Neuronal stem cell (in vitro differentiated cells): ENCODE measurements around the gene TMPRSS5.

ENCODE experiments used
- DNase-seq: peaks from one replicate; pipeline ENCODE4 v3.0.0-alpha.2; 2013; ENCODE audit warnings: low spot score
- H2AFZ ChIP-seq: one replicate; pipeline ENCODE4 v1.6.1; 2013; ENCODE audit warnings: mild to moderate bottlenecking, low read length, inconsistent platforms
- H2AK5ac ChIP-seq: 2 replicates; pipeline ENCODE4 v1.6.1; 2013; ENCODE audit warnings: low read depth, mild to moderate bottlenecking, inconsistent platforms, low read length, moderate library complexity, mixed read lengths
- H2BK120ac ChIP-seq: 2 replicates; pipeline ENCODE4 v1.6.1; 2013; ENCODE audit warnings: low read depth, mild to moderate bottlenecking, inconsistent platforms, low read length, moderate library complexity, mixed read lengths
- H2BK12ac ChIP-seq: one replicate; pipeline ENCODE4 v1.6.1; 2013; ENCODE audit warnings: low read length, inconsistent platforms
- H2BK15ac ChIP-seq: 2 replicates; pipeline ENCODE4 v1.6.1; 2013; ENCODE audit warnings: mild to moderate bottlenecking, low read length, inconsistent platforms, mixed read lengths
- H2BK5ac ChIP-seq: one replicate; pipeline ENCODE4 v1.6.1; 2013; ENCODE audit warnings: inconsistent platforms, mild to moderate bottlenecking, low read length, moderate library complexity
- H3K14ac ChIP-seq: one replicate; pipeline ENCODE4 v1.6.1; 2013; ENCODE audit warnings: low read length, inconsistent platforms
- H3K18ac ChIP-seq: 2 replicates; pipeline ENCODE4 v1.6.1; 2013; ENCODE audit warnings: low read length, inconsistent platforms
- H3K23ac ChIP-seq: 2 replicates; pipeline ENCODE4 v1.6.1; 2013; ENCODE audit warnings: low read depth, mild to moderate bottlenecking, mixed read lengths, low read length, inconsistent platforms; ENCODE audit not compliant: poor library complexity
- H3K27ac ChIP-seq: replicated peaks from 3 replicates; pipeline ENCODE4 v1.5.1; 2013; ENCODE audit warnings: low read length, inconsistent platforms
- H3K27me3 ChIP-seq, 3 experiments: 2 replicates each; pipeline ENCODE4 v1.6.1; 2013; ENCODE audit warnings: low read length in 3 of 3, mild to moderate bottlenecking in 2 of 3, inconsistent platforms in 1 of 3, low read depth in 1 of 3, mixed read lengths in 1 of 3, moderate library complexity in 1 of 3; ENCODE audit not compliant: control insufficient read depth in 3 of 3, insufficient read depth in 3 of 3
- H3K36me3 ChIP-seq, 2 donors: replicated peaks in 1 of 2; 2 replicates each; pipeline ENCODE4 v1.6.1; 2013; ENCODE audit warnings: low read length in 2 of 2; ENCODE audit not compliant: control insufficient read depth in 2 of 2, insufficient read depth in 2 of 2
- H3K4ac ChIP-seq: 2 replicates; pipeline ENCODE4 v1.6.1; 2013; ENCODE audit warnings: inconsistent platforms, mild to moderate bottlenecking, low read length, moderate library complexity
- H3K4me1 ChIP-seq, 2 donors: 1 replicate in 1 of 2; 2 replicates in 1 of 2; pipeline ENCODE4 v1.6.1; 2013; ENCODE audit warnings: low read length in 2 of 2, low read depth in 1 of 2; ENCODE audit not compliant: control insufficient read depth in 2 of 2, insufficient read depth in 1 of 2
- H3K4me2 ChIP-seq: one replicate; pipeline ENCODE4 v1.6.1; 2013; ENCODE audit warnings: mild to moderate bottlenecking, low read length, inconsistent platforms; ENCODE audit not compliant: insufficient read depth, poor library complexity, severe bottlenecking
- H3K4me3 ChIP-seq, 2 donors: 2 replicates each; pipeline ENCODE4 v1.5.1; 2013; ENCODE audit warnings: low read length in 2 of 2, mild to moderate bottlenecking in 2 of 2, inconsistent platforms in 1 of 2, moderate library complexity in 1 of 2
- H3K79me1 ChIP-seq: one replicate; pipeline ENCODE4 v1.6.1; 2013; ENCODE audit warnings: low read depth, mild to moderate bottlenecking, inconsistent platforms, low read length, moderate library complexity
- H3K9ac ChIP-seq: one replicate; pipeline ENCODE4 v1.6.1; 2013; ENCODE audit warnings: mild to moderate bottlenecking, low read depth, low read length, inconsistent platforms; ENCODE audit not compliant: poor library complexity
- H3K9me3 ChIP-seq, 2 donors: replicated peaks in 1 of 2; 2 replicates each; pipeline versions ENCODE3 to v1.6.1; 2013; ENCODE audit warnings: low read length in 2 of 2, mild to moderate bottlenecking in 2 of 2, inconsistent platforms in 1 of 2, low read depth in 1 of 2, mixed read lengths in 1 of 2, moderate library complexity in 1 of 2; ENCODE audit not compliant: control insufficient read depth in 2 of 2, insufficient read depth in 1 of 2
- H4K8ac ChIP-seq: one replicate; pipeline ENCODE4 v1.6.1; 2013; ENCODE audit warnings: low read depth, mild to moderate bottlenecking, inconsistent platforms, low read length, moderate library complexity
- H4K91ac ChIP-seq: one replicate; pipeline ENCODE4 v1.6.1; 2013; ENCODE audit warnings: low read length, low read depth, mild to moderate bottlenecking, inconsistent platforms; ENCODE audit not compliant: poor library complexity
- WGBS, 2 donors: extraction: QIAGEN DNeasy Blood & Tissue Kit; methylation state at CpG; one replicate each; pipeline ENCODE4 v1.1.7; 2013; ENCODE audit warnings: missing lambda C conversion rate in 2 of 2, mixed read lengths in 1 of 2; ENCODE audit not compliant: insufficient read length in 2 of 2, insufficient replicate concordance in 1 of 2; ENCODE audit errors: extremely low coverage in 2 of 2; 5-methylcytosine and 5-hydroxymethylcytosine counted together

TMPRSS5 gene

GRCh38 chr11:113698515-113698914 lies 7.6 kb downstream of the TMPRSS5 start:
- peak overlapping the region; percentile 68 for H3K18ac ChIP-seq
- no CpG with 5 or more reads among the region's 3 CpGs for WGBS, 2 donors

DNA sequence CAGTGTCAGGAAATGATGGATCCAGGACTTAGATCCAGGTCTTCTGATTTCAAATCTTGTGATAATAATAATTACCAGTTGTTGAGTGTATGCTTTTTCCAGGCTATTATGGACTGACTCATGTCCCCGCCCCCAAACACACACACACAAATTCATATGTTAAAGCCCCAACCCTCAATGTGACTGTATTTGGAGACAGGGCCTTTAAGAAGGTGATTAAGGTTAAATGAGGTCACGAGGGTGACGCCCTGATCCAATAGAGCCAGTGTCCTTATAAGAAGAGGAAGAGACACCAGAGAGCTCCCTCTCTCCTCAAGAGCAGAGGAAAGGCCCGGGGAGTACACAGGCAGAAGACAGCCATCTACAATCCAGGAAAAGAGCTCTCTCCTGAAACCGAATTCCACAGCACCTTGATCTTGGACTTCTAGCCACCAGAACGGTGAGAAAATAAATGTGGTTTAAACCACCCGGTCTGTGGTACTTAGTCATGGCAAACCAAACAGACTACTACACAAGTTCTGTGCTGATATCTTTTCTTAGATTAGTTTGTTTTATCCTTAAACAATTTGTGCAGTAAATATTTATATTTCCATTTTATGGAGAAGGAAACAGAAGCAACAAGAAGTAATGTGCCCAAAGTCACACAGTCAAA lies 8.2 kb downstream of the TMPRSS5 start:
- Histone ChIP-seq H3K23ac (no peak overlapping the region), H2BK12ac (no peak overlapping the region)
- WGBS, 2 donors, result no CpG with 5 or more reads among the region's 7 CpGs

More at GRCh38 chr11:113698515-113698914, 7.6 kb downstream of the TMPRSS5 start:
- no peaks in the 10 kb centered on the region for H3K27me3 ChIP-seq
- no peak for DNase-seq
- H2AFZ ChIP-seq, result no peak overlapping the region
- H2BK12ac ChIP-seq, result no peak overlapping the region
- H3K23ac ChIP-seq, result peak overlapping the region; percentile 89
- H2BK15ac ChIP-seq, result no peak overlapping the region
- no peaks in the 10 kb centered on the region for H3K79me1 ChIP-seq
- H3K4me1 ChIP-seq, result peaks cover 0 to 2% of the 10 kb centered on the region in 2 donors
- H3K4ac ChIP-seq, result no peak overlapping the region
- H3K14ac ChIP-seq, result peak overlapping the region; percentile 64
- H3K9ac ChIP-seq, result no peak overlapping the region
- H3K9me3 ChIP-seq, result no peaks in the 10 kb centered on the region
- no peak overlapping the region for H3K27ac ChIP-seq
- H4K8ac ChIP-seq, result no peak overlapping the region
- no peak overlapping the region for H3K4me2 ChIP-seq
- H2BK5ac ChIP-seq, result no peak overlapping the region
- H3K36me3 ChIP-seq, result peaks cover 3 to 5% of the 10 kb centered on the region in 2 donors
- H4K91ac ChIP-seq, result no peak overlapping the region
- H2AK5ac ChIP-seq, result no peak overlapping the region
- no peak overlapping the region for H3K4me3 ChIP-seq
- H2BK120ac ChIP-seq, result peak overlapping the region; percentile 7

GRCh38 chr11:113697111-113697510 lies 9.0 kb downstream of the TMPRSS5 start:
- H3K36me3 ChIP-seq, result peaks cover 3 to 8% of the 10 kb centered on the region in 2 donors
- H4K8ac ChIP-seq, result no peak overlapping the region
- no peak overlapping the region for H3K4me3 ChIP-seq
- H2AK5ac ChIP-seq, result no peak overlapping the region
- no peak overlapping the region for H3K14ac ChIP-seq
- no peak for DNase-seq
- no peak overlapping the region for H3K4me2 ChIP-seq
- no peak overlapping the region for H2BK12ac ChIP-seq
- H3K9me3 ChIP-seq, result peaks cover 0 to 2% of the 10 kb centered on the region in 2 donors
- no peak overlapping the region for H2AFZ ChIP-seq
- H3K27me3 ChIP-seq, result no peaks in the 10 kb centered on the region
- H3K4me1 ChIP-seq, result peaks cover 0 to 2% of the 10 kb centered on the region in 2 donors
- no peaks in the 10 kb centered on the region for H3K79me1 ChIP-seq
- no peak overlapping the region for H2BK120ac ChIP-seq
- no peak overlapping the region for H3K27ac ChIP-seq
- H3K9ac ChIP-seq, result no peak overlapping the region
- no peak overlapping the region for H2BK5ac ChIP-seq
- no peak overlapping the region for H3K4ac ChIP-seq
- no peak overlapping the region for H3K18ac ChIP-seq
- no peak overlapping the region for H3K23ac ChIP-seq
- WGBS, 2 donors, result no CpG with 5 or more reads among the region's 5 CpGs
- no peak overlapping the region for H4K91ac ChIP-seq
- H2BK15ac ChIP-seq, result no peak overlapping the region

More for the DNA sequence above, 8.2 kb downstream of the TMPRSS5 start:
- no peak overlapping the region for H2BK5ac ChIP-seq
- no peak overlapping the region for H3K18ac ChIP-seq
- DNase-seq, result no peak
- H4K8ac ChIP-seq, result no peak overlapping the region
- H3K9ac ChIP-seq, result no peak overlapping the region
- no peak overlapping the region for H2BK120ac ChIP-seq
- H2AK5ac ChIP-seq, result no peak overlapping the region
- no peak overlapping the region for H3K4me2 ChIP-seq
- H3K4me1 ChIP-seq, result peaks cover 0 to 2% of the 10 kb centered on the region in 2 donors
- H4K91ac ChIP-seq, result no peak overlapping the region
- H3K14ac ChIP-seq, result no peak overlapping the region
- no peak overlapping the region for H3K27ac ChIP-seq
- no peaks in the 10 kb centered on the region for H3K9me3 ChIP-seq
- H3K27me3 ChIP-seq, result no peaks in the 10 kb centered on the region
- H2BK15ac ChIP-seq, result no peak overlapping the region
- H3K4me3 ChIP-seq, result no peak overlapping the region
- peaks cover 3 to 5% of the 10 kb centered on the region in 2 donors for H3K36me3 ChIP-seq
- no peaks in the 10 kb centered on the region for H3K79me1 ChIP-seq
- H2AFZ ChIP-seq, result no peak overlapping the region
- H3K4ac ChIP-seq, result no peak overlapping the region

GRCh38 chr11:113695207-113695606 lies 10.9 kb downstream of the TMPRSS5 start:
- H4K91ac ChIP-seq, result no peak overlapping the region
- H3K4me2 ChIP-seq, result no peak overlapping the region
- no peak overlapping the region for H2BK5ac ChIP-seq
- no peak overlapping the region for H3K14ac ChIP-seq
- no peak overlapping the region for H2BK12ac ChIP-seq
- H3K9ac ChIP-seq, result no peak overlapping the region
- peaks cover 0 to 2% of the 10 kb centered on the region in 2 donors for H3K9me3 ChIP-seq
- H3K4me1 ChIP-seq, result peaks cover 0 to 2% of the 10 kb centered on the region in 2 donors
- H3K4ac ChIP-seq, result no peak overlapping the region
- peaks cover 5 to 8% of the 10 kb centered on the region in 2 donors for H3K36me3 ChIP-seq
- H3K18ac ChIP-seq, result no peak overlapping the region
- no peak overlapping the region for H2BK15ac ChIP-seq
- no peak overlapping the region for H3K4me3 ChIP-seq
- no peak overlapping the region for H3K23ac ChIP-seq
- no peak overlapping the region for H2AFZ ChIP-seq
- no peak for DNase-seq
- WGBS, 2 donors, result no CpG with 5 or more reads among the region's 4 CpGs
- H3K27me3 ChIP-seq, result no peaks in the 10 kb centered on the region
- H2BK120ac ChIP-seq, result no peak overlapping the region
- no peak overlapping the region for H4K8ac ChIP-seq
- no peak overlapping the region for H2AK5ac ChIP-seq
- no peak overlapping the region for H3K27ac ChIP-seq
- no peaks in the 10 kb centered on the region for H3K79me1 ChIP-seq
